SK-N-SH (cell line): ENCODE data around the gene CALD1. TPM values are rescaled to one million over a fixed set of nuclear protein-coding genes. Genes with fewer than 3 reads are reported as not detected.

ENCODE experiments used
- CTCF ChIA-PET: fragments of 300-600, 350-600 bp; formaldehyde crosslinking; extraction: SDS; loops from one replicate; lab custom pipeline; 2021; lab: Yijun Ruan, JAX
- POLR2A ChIA-PET: fragments of 350-600 bp; sonication (Branson Sonifier 250); formaldehyde crosslinking; extraction: SDS; loops from one replicate; lab custom pipeline; 2020; ENCODE audit warnings: antibody characterized with exemption, inconsistent platforms; lab: Yijun Ruan, JAX
- DNase-seq: peaks from one replicate; pipeline ENCODE4 v3.0.0; 2012
- H2AFZ ChIP-seq: fragments of 200-600 bp; sonication (generic); 2 replicates; pipeline ENCODE4 v1.8.1; 2016; ENCODE audit warnings: antibody characterized with exemption, mild to moderate bottlenecking, low read depth
- H3F3A ChIP-seq: fragments of 200-600 bp; sonication (generic); replicated peaks from 2 replicates; pipeline ENCODE3; 2016; ENCODE audit warnings: antibody characterized with exemption, mild to moderate bottlenecking; ENCODE audit not compliant: insufficient read depth
- H3K27ac ChIP-seq, 2 experiments: fragments of 200-500 bp in 1 of 2; fragments of 200-600 bp in 1 of 2; sonication (Bioruptor generic) in 1 of 2; sonication (generic), shearing (Covaris generic) in 1 of 2; 2 replicates each; pipeline versions ENCODE4 v1.5.1 to v1.6.1; 2014 to 2016; ENCODE audit warnings: low read depth in 2 of 2, inconsistent platforms in 1 of 2, low read length in 1 of 2, mild to moderate bottlenecking in 1 of 2, mixed read lengths in 1 of 2
- H3K27me3 ChIP-seq: fragments of 200-600 bp; sonication (generic), shearing (Covaris generic); 2 replicates; pipeline ENCODE4 v1.6.1; 2016; ENCODE audit warnings: mixed run types; ENCODE audit not compliant: insufficient read depth
- H3K36me3 ChIP-seq, 2 experiments: fragments of 200-500 bp in 1 of 2; fragments of 200-600 bp in 1 of 2; sonication (Bioruptor generic) in 1 of 2; sonication (generic) in 1 of 2; replicated peaks in 1 of 2; 2 replicates each; pipeline versions ENCODE3 to v1.5.1; 2014 to 2016; ENCODE audit warnings: low read length in 1 of 2, mild to moderate bottlenecking in 1 of 2; ENCODE audit not compliant: insufficient read depth in 2 of 2, control insufficient read depth in 1 of 2
- H3K4me1 ChIP-seq, 2 experiments: fragments of 200-500 bp in 1 of 2; fragments of 200-600 bp in 1 of 2; sonication (Bioruptor generic) in 1 of 2; sonication (generic), shearing (Covaris generic) in 1 of 2; 2 replicates each; pipeline versions ENCODE4 v1.5.1 to v1.6.1; 2014 to 2016; ENCODE audit warnings: low read depth in 1 of 2, low read length in 1 of 2, mixed run types in 1 of 2; ENCODE audit not compliant: insufficient read depth in 2 of 2, control insufficient read depth in 1 of 2
- H3K4me2 ChIP-seq: fragments of 200-600 bp; sonication (generic), shearing (Covaris generic); 2 replicates; pipeline ENCODE4 v1.6.1; 2017; ENCODE audit warnings: mixed run types
- H3K4me3 ChIP-seq, 2 experiments: fragments of 200-500 bp in 1 of 2; fragments of 200-600 bp in 1 of 2; sonication (Bioruptor generic) in 1 of 2; sonication (generic), shearing (Covaris generic) in 1 of 2; 2 replicates each; pipeline versions ENCODE4 v1.5.1 to v1.8.1; 2014 to 2016; ENCODE audit warnings: low read depth in 2 of 2, inconsistent platforms in 1 of 2, low read length in 1 of 2, mild to moderate bottlenecking in 1 of 2, mixed read lengths in 1 of 2, moderate library complexity in 1 of 2
- H3K79me2 ChIP-seq: fragments of 200-600 bp; sonication (generic); 2 replicates; pipeline ENCODE4 v1.8.1; 2017; ENCODE audit warnings: mild to moderate bottlenecking; ENCODE audit not compliant: insufficient read depth
- H3K9ac ChIP-seq: fragments of 200-600 bp; sonication (generic); 2 replicates; pipeline ENCODE4 v1.6.1; 2017; ENCODE audit warnings: mixed run types
- H3K9me2 ChIP-seq: fragments of 200-600 bp; sonication (generic); 2 replicates; pipeline ENCODE4 v1.6.1; 2017; ENCODE audit warnings: mixed run types
- H3K9me3 ChIP-seq: fragments of 200-600 bp; sonication (generic); 2 replicates; pipeline ENCODE4 v1.6.1; 2017; ENCODE audit warnings: mixed run types, mild to moderate bottlenecking, moderate library complexity
- H4K20me1 ChIP-seq: fragments of 200-600 bp; sonication (generic); 2 replicates; pipeline ENCODE4 v1.6.1; 2017; ENCODE audit warnings: mild to moderate bottlenecking, mixed run types; ENCODE audit not compliant: insufficient read depth
- CHD2 ChIP-seq: fragments of 150-350 bp; IDR thresholded peaks from 2 replicates; pipeline ENCODE4 v1.6.1; 2018; ENCODE audit warnings: low read length; ENCODE audit not compliant: partially characterized antibody
- CTCF ChIP-seq: fragments of 200-600 bp; sonication (generic); IDR thresholded peaks from 2 replicates; pipeline ENCODE4 v1.6.1; 2017; ENCODE audit warnings: antibody characterized with exemption, mild to moderate bottlenecking, moderate library complexity
- EZH2phosphoT487 ChIP-seq: fragments of 200-600 bp; sonication (generic); IDR thresholded peaks from 2 replicates; pipeline ENCODE4 v1.6.1; 2017; ENCODE audit warnings: low read depth, mixed run types, mild to moderate bottlenecking, antibody characterized with exemption, moderate library complexity, borderline replicate concordance
- FOXM1 ChIP-seq: IDR thresholded peaks from 2 replicates; pipeline ENCODE4 v1.4.0; 2012; ENCODE audit warnings: low read depth, mild to moderate bottlenecking
- GABPA ChIP-seq: IDR thresholded peaks from 2 replicates; pipeline ENCODE4 v1.4.0; 2012; ENCODE audit warnings: low read depth, mild to moderate bottlenecking
- MXI1 ChIP-seq: IDR thresholded peaks from 2 replicates; pipeline ENCODE4 v1.6.1; 2012; ENCODE audit warnings: mild to moderate bottlenecking, low read depth, low read length, improper control_type of control experiment
- POLR2AphosphoS5 ChIP-seq: IDR thresholded peaks from 2 replicates; pipeline ENCODE4 v1.6.1; 2012; ENCODE audit warnings: low read depth, low read length
- REST ChIP-seq: IDR thresholded peaks from 2 replicates; pipeline ENCODE4 v1.6.1; 2012; ENCODE audit warnings: mild to moderate bottlenecking, low read depth, low read length, moderate library complexity
- RFX5 ChIP-seq: IDR thresholded peaks from 2 replicates; pipeline ENCODE4 v1.6.1; 2012; ENCODE audit warnings: mild to moderate bottlenecking, improper control_type of control experiment, low read length
- RXRA ChIP-seq: IDR thresholded peaks from 2 replicates; pipeline ENCODE4 v1.4.0; 2012; ENCODE audit warnings: low read depth, mild to moderate bottlenecking, borderline replicate concordance
- SIN3A ChIP-seq: IDR thresholded peaks from 2 replicates; pipeline ENCODE4 v1.6.1; 2012; ENCODE audit warnings: low read depth, mild to moderate bottlenecking, low read length, moderate library complexity, borderline replicate concordance
- TEAD4 ChIP-seq: IDR thresholded peaks from 2 replicates; pipeline ENCODE4 v1.4.0; 2012; ENCODE audit warnings: mild to moderate bottlenecking, borderline replicate concordance; ENCODE audit not compliant: insufficient read depth
- USF1 ChIP-seq: IDR thresholded peaks from 2 replicates; pipeline ENCODE4 v1.4.0; 2012; ENCODE audit warnings: low read depth, borderline replicate concordance
- WGBS: methylation state at CpG from one replicate; pipeline ENCODE4 v1.1.6; 2017; ENCODE audit warnings: low lambda C conversion rate; 5-methylcytosine and 5-hydroxymethylcytosine counted together
- polyA plus RNA-seq, 3 experiments: library from polyadenylated mRNA; depleted of rRNA; stranded (reverse); fragments of >200 nt; gene quantifications; 2 replicates each; pipeline ENCODE4 v1.2.3, GENCODE V29; 2012
- TF ChIP-seq, protein P1 (sequence below): IDR thresholded peaks from 2 replicates; pipeline ENCODE4 v1.4.0; 2012; ENCODE audit warnings: low read depth
- TF ChIP-seq, protein P2 (sequence below): fragments of 150-350 bp; IDR thresholded peaks from 2 replicates; pipeline ENCODE4 v1.6.1; 2016; ENCODE audit warnings: mild to moderate bottlenecking, low read depth, low read length
- TF ChIP-seq, protein P3 (sequence below): fragments of 150-350 bp; IDR thresholded peaks from 2 replicates; pipeline ENCODE4 v1.6.1; 2017; ENCODE audit warnings: antibody characterized with exemption, low read length, low read depth, borderline replicate concordance
- TF ChIP-seq, protein P4 (sequence below): IDR thresholded peaks from 2 replicates; pipeline ENCODE4; 2012

The CALD1 gene
- polyA plus RNA-seq, 1 of the 3 experiments (the other 2 are of a cell fraction) = 299 TPM

- TF ChIP-seq CTCF (no peak), POLR2AphosphoS5 (no peak), USF1 (no peak), MXI1 (no peak), REST (no peak)
- TF ChIP-seq, protein P1, sequence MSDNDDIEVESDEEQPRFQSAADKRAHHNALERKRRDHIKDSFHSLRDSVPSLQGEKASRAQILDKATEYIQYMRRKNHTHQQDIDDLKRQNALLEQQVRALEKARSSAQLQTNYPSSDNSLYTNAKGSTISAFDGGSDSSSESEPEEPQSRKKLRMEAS = no peak
These were observed 219.7 kb downstream of the CALD1 start (continued) for GRCh38 chr7:134999136-134999535.

GRCh38 chr7:135001390-135002165 is 222.1 kb downstream of the CALD1 start:
- CTCF ChIA-PET = interaction anchor here (0.8 to 1.1 kb wide), 4 partner anchors 9 to 396 kb away, joined by 3 to 5 read pairs (median 4); partner anchors contain the start of gene AGBL3
- no peaks in the 10 kb centered on the region for H3K27me3 ChIP-seq

More at GRCh38 chr7:135001390-135002165, 222.1 kb downstream of the CALD1 start:
- 72% methylated on average over 1 of the region's 1 CpG for WGBS
- Histone ChIP-seq H3K9me3 (no peaks in the 10 kb centered on the region), H3K4me2 (no peak overlapping the region), H3F3A (no peaks in the 10 kb centered on the region), H3K9me2 (no peaks in the 10 kb centered on the region; the same call in 1 of the 2 replicates), H4K20me1 (no peaks in the 10 kb centered on the region), H3K4me1 (peaks cover 0 to 5% of the 10 kb centered on the region in 2 experiments; a peak in 2 of 4 replicates), H3K9ac (no peak overlapping the region), H3K27ac (no peak overlapping the region), H2AFZ (no peak overlapping the region), H3K36me3 (peaks cover 0 to 8% of the 10 kb centered on the region in 2 experiments), H3K4me3 (no peak overlapping the region), H3K79me2 (no peaks in the 10 kb centered on the region)
- POLR2A ChIA-PET = no interaction called here
- no peak for DNase-seq
- TF ChIP-seq RFX5 (no peak), RXRA (no peak), GABPA (no peak), TEAD4 (no peak), SIN3A (no peak), FOXM1 (no peak), CHD2 (no peak), EZH2phosphoT487 (no peak)
- TF ChIP-seq, protein P2, sequence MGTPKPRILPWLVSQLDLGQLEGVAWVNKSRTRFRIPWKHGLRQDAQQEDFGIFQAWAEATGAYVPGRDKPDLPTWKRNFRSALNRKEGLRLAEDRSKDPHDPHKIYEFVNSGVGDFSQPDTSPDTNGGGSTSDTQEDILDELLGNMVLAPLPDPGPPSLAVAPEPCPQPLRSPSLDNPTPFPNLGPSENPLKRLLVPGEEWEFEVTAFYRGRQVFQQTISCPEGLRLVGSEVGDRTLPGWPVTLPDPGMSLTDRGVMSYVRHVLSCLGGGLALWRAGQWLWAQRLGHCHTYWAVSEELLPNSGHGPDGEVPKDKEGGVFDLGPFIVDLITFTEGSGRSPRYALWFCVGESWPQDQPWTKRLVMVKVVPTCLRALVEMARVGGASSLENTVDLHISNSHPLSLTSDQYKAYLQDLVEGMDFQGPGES = no peak
- TF ChIP-seq, protein P3, sequence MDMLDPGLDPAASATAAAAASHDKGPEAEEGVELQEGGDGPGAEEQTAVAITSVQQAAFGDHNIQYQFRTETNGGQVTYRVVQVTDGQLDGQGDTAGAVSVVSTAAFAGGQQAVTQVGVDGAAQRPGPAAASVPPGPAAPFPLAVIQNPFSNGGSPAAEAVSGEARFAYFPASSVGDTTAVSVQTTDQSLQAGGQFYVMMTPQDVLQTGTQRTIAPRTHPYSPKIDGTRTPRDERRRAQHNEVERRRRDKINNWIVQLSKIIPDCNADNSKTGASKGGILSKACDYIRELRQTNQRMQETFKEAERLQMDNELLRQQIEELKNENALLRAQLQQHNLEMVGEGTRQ = no peak
- TF ChIP-seq, protein P4, sequence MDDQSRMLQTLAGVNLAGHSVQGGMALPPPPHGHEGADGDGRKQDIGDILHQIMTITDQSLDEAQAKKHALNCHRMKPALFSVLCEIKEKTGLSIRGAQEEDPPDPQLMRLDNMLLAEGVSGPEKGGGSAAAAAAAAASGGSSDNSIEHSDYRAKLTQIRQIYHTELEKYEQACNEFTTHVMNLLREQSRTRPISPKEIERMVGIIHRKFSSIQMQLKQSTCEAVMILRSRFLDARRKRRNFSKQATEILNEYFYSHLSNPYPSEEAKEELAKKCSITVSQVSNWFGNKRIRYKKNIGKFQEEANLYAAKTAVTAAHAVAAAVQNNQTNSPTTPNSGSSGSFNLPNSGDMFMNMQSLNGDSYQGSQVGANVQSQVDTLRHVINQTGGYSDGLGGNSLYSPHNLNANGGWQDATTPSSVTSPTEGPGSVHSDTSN = no peak
